ENCODE results near the gene ZNF135.

Gene ZNF135

GRCh38 chr19:58040751-58041525, 18.1 kb upstream of the ZNF135 start:
- peaks cover 11% of the 10 kb centered on the region for H3K27me3 Mint-ChIP-seq
- H3K4me3 Mint-ChIP-seq = no peak overlapping the region
- no peaks in the 10 kb centered on the region for H3K4me1 Mint-ChIP-seq
- H3K9me3 Mint-ChIP-seq = peaks cover 3% of the 10 kb centered on the region
- H3K27ac Mint-ChIP-seq = no peak overlapping the region
- peaks cover 14% of the 10 kb centered on the region for H3K36me3 Mint-ChIP-seq

GRCh38 chr19:58042495-58043340, 16.4 kb upstream of the ZNF135 start:
- no peak overlapping the region for H3K4me3 Mint-ChIP-seq
- H3K27ac Mint-ChIP-seq = no peak overlapping the region
- H3K27me3 Mint-ChIP-seq = peaks cover 5% of the 10 kb centered on the region
- peaks cover 8% of the 10 kb centered on the region for H3K9me3 Mint-ChIP-seq
- H3K4me1 Mint-ChIP-seq = no peaks in the 10 kb centered on the region
- H3K36me3 Mint-ChIP-seq = peaks cover 11% of the 10 kb centered on the region

- peaks cover 13% of the 10 kb centered on the region for H3K9me3 Mint-ChIP-seq
- H3K4me1 Mint-ChIP-seq = no peaks in the 10 kb centered on the region
- no peak overlapping the region for H3K4me3 Mint-ChIP-seq
- H3K27ac Mint-ChIP-seq = no peak overlapping the region
- no peaks in the 10 kb centered on the region for H3K27me3 Mint-ChIP-seq
- H3K36me3 Mint-ChIP-seq = peaks cover 10% of the 10 kb centered on the region
Observed at GRCh38 chr19:58044391-58044790, 14.7 kb upstream of the ZNF135 start.

- H3K9me3 Mint-ChIP-seq = peaks cover 14% of the 10 kb centered on the region
- H3K27me3 Mint-ChIP-seq = no peaks in the 10 kb centered on the region
- H3K36me3 Mint-ChIP-seq = peaks cover 10% of the 10 kb centered on the region
- H3K4me3 Mint-ChIP-seq = no peak overlapping the region
- no peak overlapping the region for H3K27ac Mint-ChIP-seq
- no peaks in the 10 kb centered on the region for H3K4me1 Mint-ChIP-seq
Observed at GRCh38 chr19:58044886-58045285, 14.2 kb upstream of the ZNF135 start.

- peaks cover 14% of the 10 kb centered on the region for H3K9me3 Mint-ChIP-seq
- no peak overlapping the region for H3K27ac Mint-ChIP-seq
- H3K36me3 Mint-ChIP-seq = peaks cover 10% of the 10 kb centered on the region
- H3K4me1 Mint-ChIP-seq = no peaks in the 10 kb centered on the region
- no peaks in the 10 kb centered on the region for H3K27me3 Mint-ChIP-seq
- no peak overlapping the region for H3K4me3 Mint-ChIP-seq
Observed at GRCh38 chr19:58045411-58046050, 13.6 kb upstream of the ZNF135 start.

GRCh38 chr19:58046856-58047255, 12.2 kb upstream of the ZNF135 start:
- Mint-ChIP-seq H3K4me3 (no peak overlapping the region), H3K9me3 (peaks cover 14% of the 10 kb centered on the region), H3K27ac (no peak overlapping the region), H3K4me1 (no peaks in the 10 kb centered on the region), H3K36me3 (peaks cover 8% of the 10 kb centered on the region), H3K27me3 (no peaks in the 10 kb centered on the region)

- Mint-ChIP-seq H3K4me1 (no peaks in the 10 kb centered on the region), H3K4me3 (no peak overlapping the region), H3K9me3 (peaks cover 14% of the 10 kb centered on the region), H3K27me3 (no peaks in the 10 kb centered on the region), H3K36me3 (peaks cover 8% of the 10 kb centered on the region), H3K27ac (no peak overlapping the region)
Observed at GRCh38 chr19:58047672-58048071, 11.4 kb upstream of the ZNF135 start.

- Mint-ChIP-seq H3K36me3 (peaks cover 18% of the 10 kb centered on the region), H3K27ac (no peak overlapping the region), H3K4me3 (no peak overlapping the region), H3K4me1 (no peaks in the 10 kb centered on the region), H3K27me3 (peaks cover 9% of the 10 kb centered on the region), H3K9me3 (peaks cover 17% of the 10 kb centered on the region)
Observed at GRCh38 chr19:58052256-58052655, 6.8 kb upstream of the ZNF135 start.

GRCh38 chr19:58053480-58054156, 5.5 kb upstream of the ZNF135 start:
- H3K4me1 Mint-ChIP-seq = peaks cover 2% of the 10 kb centered on the region
- peaks cover 20% of the 10 kb centered on the region for H3K9me3 Mint-ChIP-seq
- peaks cover 24% of the 10 kb centered on the region for H3K36me3 Mint-ChIP-seq
- peaks cover 11% of the 10 kb centered on the region for H3K27me3 Mint-ChIP-seq
- no peak overlapping the region for H3K4me3 Mint-ChIP-seq
- H3K27ac Mint-ChIP-seq = no peak overlapping the region

- Mint-ChIP-seq H3K36me3 (peaks cover 28% of the 10 kb centered on the region), H3K27ac (no peak overlapping the region), H3K27me3 (peaks cover 13% of the 10 kb centered on the region), H3K4me1 (peaks cover 6% of the 10 kb centered on the region), H3K9me3 (peaks cover 18% of the 10 kb centered on the region), H3K4me3 (no peak overlapping the region)
Observed at GRCh38 chr19:58054901-58055874, 3.9 kb upstream of the ZNF135 start.

- Mint-ChIP-seq H3K4me3 (no peak overlapping the region), H3K27me3 (peaks cover 13% of the 10 kb centered on the region), H3K27ac (no peak overlapping the region), H3K36me3 (peaks cover 31% of the 10 kb centered on the region), H3K4me1 (peaks cover 6% of the 10 kb centered on the region), H3K9me3 (peaks cover 18% of the 10 kb centered on the region)
Observed at GRCh38 chr19:58056261-58056660, 2.8 kb upstream of the ZNF135 start.

- peaks cover 13% of the 10 kb centered on the region for H3K27me3 Mint-ChIP-seq
- peaks cover 32% of the 10 kb centered on the region for H3K36me3 Mint-ChIP-seq
- H3K4me1 Mint-ChIP-seq = peaks cover 6% of the 10 kb centered on the region
- H3K9me3 Mint-ChIP-seq = peaks cover 18% of the 10 kb centered on the region
- no peak overlapping the region for H3K27ac Mint-ChIP-seq
- H3K4me3 Mint-ChIP-seq = no peak overlapping the region
Observed at GRCh38 chr19:58056861-58057260, 2.2 kb upstream of the ZNF135 start.

- Mint-ChIP-seq H3K9me3 (peaks cover 18% of the 10 kb centered on the region), H3K36me3 (peaks cover 32% of the 10 kb centered on the region), H3K27ac (no peak overlapping the region), H3K4me1 (peaks cover 6% of the 10 kb centered on the region), H3K4me3 (peak overlapping the region; percentile 81), H3K27me3 (peaks cover 13% of the 10 kb centered on the region)
Observed at GRCh38 chr19:58058467-58058866, 615 bp upstream of the ZNF135 start.

- Mint-ChIP-seq H3K4me3 (peak overlapping the region; percentile 81), H3K27me3 (peaks cover 13% of the 10 kb centered on the region), H3K4me1 (peaks cover 6% of the 10 kb centered on the region), H3K27ac (no peak overlapping the region), H3K36me3 (peaks cover 37% of the 10 kb centered on the region), H3K9me3 (peaks cover 19% of the 10 kb centered on the region)
Observed at GRCh38 chr19:58059671-58060078, 593 bp downstream of the ZNF135 start.
